HG02981 (cell line): ENCODE results near the gene IL3.

Experiments
- ATAC-seq: cut with Tn5 transposase; IDR thresholded peaks from one replicate; pipeline ENCODE4 v1.9.1; 2021; ENCODE audit warnings: mild to moderate bottlenecking, moderate library complexity; ENCODE audit not compliant: unreplicated experiment

The IL3 gene

DNA sequence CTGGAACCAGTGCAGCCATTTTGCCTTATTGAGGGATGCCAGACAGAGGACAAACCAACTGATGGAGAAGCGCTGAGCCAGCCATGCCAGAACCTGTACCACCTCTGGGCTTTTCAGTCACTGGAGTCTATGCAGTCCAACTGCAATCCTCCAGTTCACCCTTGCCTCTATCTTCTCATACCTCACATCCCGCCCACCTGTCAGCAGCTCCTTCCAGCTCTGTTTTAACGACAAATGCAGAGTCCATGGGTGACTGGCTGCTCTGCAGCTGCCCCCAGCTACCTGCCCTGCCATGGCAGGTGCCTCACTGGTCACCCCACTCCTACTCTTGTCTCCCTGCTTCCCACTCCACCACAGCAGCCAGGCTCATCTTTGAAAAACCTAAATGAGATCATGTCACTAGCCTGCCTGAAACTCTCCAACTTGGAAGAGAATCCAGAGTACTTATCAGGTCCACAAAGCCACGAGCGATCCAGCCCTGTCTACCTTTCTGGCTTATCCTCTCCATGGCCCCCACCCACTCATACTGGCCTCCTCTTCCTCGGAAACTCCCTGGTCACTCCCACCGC lies 35.0 kb upstream of the IL3 start:
- no peak for ATAC-seq

DNA sequence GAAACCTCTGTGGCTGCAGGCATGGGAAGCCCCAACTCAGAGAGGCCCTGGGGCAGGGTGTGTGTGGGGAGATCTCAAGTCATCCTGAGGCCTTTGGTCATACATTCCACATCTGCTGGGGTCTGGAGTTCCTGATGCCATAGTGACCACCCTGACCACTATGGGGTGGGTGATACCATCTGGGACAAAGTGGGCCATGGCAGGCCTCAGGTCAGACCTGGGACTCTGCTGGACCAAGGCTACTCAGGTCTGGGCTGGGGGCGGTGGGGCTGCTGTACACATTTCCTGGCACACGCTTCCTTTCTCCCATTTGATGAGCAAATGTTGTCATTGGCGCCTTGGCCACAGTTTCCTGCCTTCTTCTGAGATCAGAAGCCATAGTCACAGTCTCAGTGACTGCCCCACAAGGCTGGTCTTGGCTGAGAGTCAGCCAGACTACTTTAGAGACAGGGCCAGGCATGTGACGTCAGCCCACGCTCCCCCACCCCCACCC lies 33.9 kb upstream of the IL3 start:
- no peak for ATAC-seq

DNA sequence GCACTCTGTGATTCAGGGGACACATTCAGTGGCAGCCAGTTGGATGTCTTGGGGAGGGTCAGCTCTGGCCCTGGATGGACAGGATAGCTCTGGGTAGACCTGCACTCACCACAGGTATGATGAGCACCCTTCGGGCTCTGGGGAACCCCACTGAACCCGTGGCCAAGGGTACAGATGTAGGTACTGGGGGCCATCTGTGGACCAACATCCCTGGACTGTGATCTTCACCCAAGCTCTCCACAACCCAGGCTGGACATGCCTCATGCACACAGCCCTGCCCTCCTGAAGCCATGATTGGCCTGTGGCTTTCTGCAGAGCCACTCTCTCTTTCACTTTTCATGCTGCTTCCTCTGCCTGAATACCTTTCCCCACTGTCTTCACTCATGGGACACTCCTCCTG lies 33.4 kb upstream of the IL3 start:
- no peak for ATAC-seq

DNA sequence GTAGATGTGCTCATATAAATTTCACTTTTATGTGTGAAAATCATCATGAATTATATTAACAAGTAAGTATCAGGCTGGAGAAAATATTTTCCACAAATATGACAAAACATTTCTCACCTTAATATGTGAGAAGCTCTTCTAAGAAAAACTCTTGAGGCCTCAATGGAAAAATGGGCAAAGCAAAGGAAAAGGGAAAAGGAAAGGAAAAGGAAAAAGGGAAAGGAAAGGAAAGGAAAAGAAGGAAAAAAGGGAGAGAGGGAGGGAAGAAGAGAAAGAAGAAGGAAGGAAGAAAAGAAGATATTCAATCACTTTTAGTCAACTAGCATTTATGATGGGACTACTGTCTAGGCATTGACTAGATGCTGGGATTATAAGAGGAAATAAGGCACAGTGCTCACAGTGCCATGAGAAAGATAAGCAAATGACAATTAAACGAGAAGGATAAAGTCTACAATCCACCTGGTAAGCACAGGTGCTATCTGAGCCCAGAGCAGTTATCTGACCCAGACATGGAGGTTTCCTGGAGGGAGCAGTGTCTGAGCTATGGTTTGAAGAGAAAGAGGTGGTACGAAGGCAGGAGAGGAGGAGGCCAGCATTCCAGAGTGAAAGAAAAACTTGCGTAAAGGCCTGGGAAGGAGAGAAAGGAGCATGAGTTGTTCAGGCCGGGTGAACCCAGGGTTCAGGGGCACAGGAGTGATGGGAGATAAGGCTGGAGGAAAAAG lies 30.7 kb upstream of the IL3 start:
- no peak for ATAC-seq

DNA sequence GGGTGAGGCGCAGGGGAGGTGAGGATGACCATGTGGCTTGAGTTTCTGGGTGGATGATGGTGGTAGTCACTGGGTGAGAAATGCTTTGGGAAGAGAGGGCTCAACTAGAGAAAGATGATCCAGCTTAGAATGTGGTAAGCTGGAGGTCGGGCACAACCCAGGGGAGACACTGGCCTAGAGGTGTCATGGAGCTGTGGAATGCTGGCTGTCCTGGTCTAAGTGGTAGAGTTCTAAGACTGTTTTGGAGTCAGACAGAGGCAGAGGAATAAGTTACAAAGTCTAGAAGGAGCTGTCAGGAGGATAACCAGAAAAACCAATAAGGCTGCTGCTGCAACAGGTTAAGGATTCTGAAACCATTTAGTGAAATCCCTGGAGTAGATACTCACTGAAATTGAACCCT lies 29.8 kb upstream of the IL3 start:
- ATAC-seq = no peak

DNA sequence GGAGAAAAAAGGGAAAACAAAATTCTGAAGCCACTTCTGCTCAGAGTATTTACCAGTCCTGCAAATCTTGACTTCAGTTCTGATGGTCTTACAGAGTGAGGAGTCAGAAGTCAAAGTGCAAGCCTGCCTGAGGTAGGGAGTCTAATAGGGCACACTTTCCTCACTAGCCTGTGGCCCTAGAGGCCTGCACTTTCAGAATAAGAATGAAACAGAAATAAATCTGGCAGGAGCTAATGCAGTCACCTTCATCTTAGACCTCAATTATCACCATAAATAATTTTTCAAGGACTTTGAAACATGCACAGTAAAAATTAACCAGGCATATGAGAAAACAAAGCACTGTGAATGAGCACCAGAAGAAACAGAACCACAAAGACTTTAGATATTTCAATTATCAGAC lies 28.3 kb upstream of the IL3 start:
- no peak for ATAC-seq

DNA sequence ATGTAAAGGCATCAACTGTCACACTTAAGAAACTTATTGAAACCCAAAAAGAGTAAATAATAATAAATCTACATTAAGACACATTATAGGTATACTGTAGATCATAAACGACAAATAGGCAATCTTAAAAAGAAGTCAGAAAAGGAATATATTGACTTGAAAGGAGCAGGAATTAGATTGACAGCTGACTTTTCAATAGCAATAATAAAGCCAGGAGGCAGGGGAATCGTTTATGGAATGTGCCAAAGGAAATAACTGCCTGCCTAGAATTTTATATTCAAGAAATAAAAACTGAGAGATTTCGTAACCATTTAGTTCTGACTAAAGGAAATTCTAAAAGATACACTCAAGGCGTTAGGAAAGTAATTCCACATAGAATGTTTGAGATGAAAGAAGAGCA lies 27.3 kb upstream of the IL3 start:
- no peak for ATAC-seq

DNA sequence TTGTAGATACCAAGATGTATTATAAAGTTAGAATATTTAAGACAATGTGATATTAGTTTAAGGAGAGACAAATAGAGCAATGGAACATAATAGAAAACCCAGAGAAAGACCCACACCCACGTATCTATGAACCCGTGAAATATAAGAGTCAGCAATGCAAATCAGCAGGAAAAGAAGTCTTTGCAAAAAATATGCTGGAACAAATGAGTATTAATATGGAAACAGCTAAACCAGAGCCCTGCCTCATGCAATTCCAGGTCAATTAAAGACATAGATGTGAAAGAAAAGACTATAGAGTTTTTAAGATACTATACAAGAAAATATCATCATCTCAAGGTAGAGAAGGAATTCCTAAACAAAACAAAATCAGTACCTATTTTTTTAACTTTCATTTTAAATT lies 23.1 kb upstream of the IL3 start:
- ATAC-seq = no peak

- no peak for ATAC-seq
Measured at GRCh38 chr5:132044207-132044606, 16.2 kb upstream of the IL3 start.

DNA sequence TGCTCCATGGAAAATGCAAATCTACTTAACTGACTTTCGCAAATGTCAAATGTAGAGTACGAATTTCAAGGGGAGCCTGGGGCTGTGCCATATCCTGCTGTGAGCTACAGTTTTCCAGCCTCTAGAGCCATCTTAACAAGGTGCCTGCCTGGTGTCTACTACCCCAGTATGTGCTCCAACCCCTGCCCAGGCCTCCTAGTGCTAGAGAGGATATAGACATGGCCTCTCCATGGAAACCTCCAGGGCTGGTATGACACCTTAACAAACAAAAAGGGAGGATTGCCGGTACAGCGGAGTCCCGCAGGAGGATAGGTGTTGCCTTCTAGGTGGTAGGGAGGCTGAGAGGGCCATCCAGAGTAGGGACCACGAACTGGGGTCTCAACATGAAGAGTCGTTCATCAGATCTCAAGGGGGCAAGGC lies 13.6 kb upstream of the IL3 start:
- ATAC-seq = no peak

GRCh38 chr5:132049093-132049492 lies 11.4 kb upstream of the IL3 start:
- ATAC-seq = no peak

DNA sequence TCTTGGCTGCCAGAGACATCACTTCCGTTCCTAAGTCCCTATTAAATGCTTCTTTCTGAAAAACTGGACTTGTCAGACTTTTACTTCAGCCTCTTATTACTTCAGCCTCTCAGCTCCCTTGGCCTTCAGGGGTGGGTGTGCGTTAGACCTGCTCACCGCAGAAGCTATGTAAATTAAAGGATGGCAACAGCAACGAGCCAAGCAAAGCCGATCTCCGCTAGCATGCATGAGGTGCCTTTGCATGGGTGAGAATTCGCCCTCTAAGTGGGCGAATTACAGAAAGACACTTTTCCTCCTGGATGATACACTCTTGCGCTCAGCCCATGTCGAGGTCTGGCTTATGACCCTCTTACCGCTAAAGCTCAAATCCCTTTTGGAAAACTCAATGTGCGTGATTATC lies 10.9 kb upstream of the IL3 start:
- no peak for ATAC-seq

- ATAC-seq = no peak
Measured at GRCh38 chr5:132050136-132050535, 10.3 kb upstream of the IL3 start.

DNA sequence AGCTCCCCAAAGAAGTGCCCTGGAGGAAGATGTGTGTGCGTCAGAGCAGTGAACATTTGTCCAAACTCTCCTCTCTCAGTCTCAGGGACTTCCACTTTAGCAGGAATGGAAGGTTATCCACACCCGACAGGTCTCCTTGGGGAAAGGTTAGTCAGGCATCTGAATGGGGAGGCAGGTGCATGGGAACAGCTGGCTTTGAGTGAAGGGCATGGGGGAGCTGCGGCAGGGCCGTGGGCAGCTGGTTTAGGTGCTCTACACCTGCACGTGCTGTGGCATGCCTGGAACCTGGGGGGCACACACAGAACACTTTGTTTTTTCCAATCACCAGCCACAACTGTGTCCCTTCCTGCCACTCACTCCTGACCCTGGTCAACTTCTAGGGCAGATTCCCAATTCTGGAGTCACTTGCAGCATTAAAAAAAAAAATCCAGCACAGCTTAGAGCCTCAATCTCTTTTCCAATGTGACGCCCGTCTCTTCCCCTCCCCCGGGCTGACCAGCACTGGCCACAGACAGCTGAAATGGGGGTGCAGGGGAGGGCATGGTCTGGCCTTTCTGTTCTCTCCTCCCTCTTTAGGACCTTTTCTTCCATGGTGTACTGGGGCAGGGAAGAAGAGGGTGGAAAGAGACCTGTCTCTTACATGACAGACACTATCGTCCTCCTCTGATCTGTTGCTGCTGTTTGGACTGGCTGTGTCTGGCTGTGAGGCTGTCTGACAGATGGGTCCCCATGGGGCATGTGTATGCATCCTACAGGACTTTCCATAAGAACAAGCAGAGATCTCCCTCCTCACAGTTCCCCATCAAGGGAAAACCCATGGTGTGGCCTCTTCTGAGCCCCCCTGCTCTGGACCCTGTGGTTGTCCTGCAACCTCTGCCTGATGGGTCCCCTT lies 9.5 kb upstream of the IL3 start:
- no peak for ATAC-seq

GRCh38 chr5:132052520-132052919 lies 7.9 kb upstream of the IL3 start:
- no peak for ATAC-seq

DNA sequence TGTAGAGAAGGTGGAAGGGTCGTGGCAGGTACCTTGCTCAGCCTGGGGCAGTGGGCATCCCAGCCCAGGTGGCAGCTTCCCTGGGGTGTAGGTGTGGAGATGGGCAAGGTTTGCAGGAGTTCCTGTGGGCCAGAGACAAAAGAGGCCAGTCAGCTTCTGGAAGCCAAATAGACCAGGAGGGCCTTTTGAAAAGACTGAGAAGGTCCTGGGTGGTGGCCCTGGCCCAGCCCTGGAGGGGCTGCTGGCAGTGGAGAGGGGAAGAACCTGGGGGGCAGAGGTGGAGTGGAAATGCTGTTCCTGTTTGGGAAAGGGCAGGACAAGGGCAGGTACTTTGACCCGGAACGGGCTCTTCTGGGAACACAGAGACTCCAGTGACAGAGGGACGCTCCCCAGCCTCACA lies 7.0 kb upstream of the IL3 start:
- no peak for ATAC-seq

DNA sequence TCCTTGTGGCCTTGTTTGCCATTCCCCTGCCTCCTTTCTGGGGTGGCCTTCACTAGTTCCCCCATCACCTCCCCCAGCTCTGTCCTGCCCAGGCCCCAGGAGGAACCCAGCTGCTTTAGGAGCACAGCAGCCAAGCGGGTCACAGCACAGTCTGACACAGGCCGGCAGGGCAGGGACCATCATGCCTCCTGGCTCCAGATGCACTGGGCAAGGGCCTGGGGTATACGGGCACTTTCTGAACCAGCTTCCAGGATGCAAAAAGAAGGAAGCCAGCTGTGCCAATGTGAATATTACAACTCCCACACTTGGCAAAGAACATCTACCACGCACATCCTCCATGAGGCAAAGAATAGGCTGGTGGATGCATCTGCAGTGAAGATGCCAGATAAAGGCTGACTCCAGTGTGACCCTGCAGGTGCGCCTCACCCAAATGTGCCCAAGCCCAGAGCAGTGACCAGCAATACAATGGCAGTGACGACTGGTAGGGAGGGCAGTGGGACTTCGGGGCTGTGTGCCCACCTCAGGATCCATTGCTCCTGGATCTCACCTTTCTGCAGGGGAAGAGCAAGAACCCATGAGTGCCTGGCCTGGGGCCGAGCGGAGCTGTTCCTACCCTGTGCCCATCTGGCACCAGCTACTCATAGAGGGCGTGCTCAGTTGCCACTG lies 6.3 kb upstream of the IL3 start:
- ATAC-seq = no peak

- ATAC-seq = no peak
Measured at GRCh38 chr5:132054697-132055440, 5.6 kb upstream of the IL3 start.

GRCh38 chr5:132055441-132055807 lies 5.0 kb upstream of the IL3 start:
- ATAC-seq = no peak

GRCh38 chr5:132055808-132056609 lies 4.4 kb upstream of the IL3 start:
- no peak for ATAC-seq
